KMS-11 (cell line): ENCODE measurements around the gene PCDHB3.
"Not testable (repeated sequence)": the region's sequence is repeated elsewhere in the genome, so short reads cannot be mapped to it uniquely, and the experiment has no call there.

ENCODE experiments used
- H2AFZ ChIP-seq: fragments of 200-600 bp; sonication (generic); 2 replicates; pipeline ENCODE4 v1.6.1; 2016; ENCODE audit warnings: antibody characterized with exemption, mixed run types, low read depth
- H3K27ac ChIP-seq: fragments of 200-600 bp; sonication (generic); 2 replicates; pipeline ENCODE4 v1.6.1; 2016; ENCODE audit warnings: mild to moderate bottlenecking, mixed run types
- H3K27me3 ChIP-seq: fragments of 200-600 bp; sonication (generic); 2 replicates; pipeline ENCODE4 v1.6.1; 2017; ENCODE audit warnings: mild to moderate bottlenecking, low read depth, mixed run types, moderate library complexity; ENCODE audit not compliant: insufficient read depth
- H3K36me3 ChIP-seq: fragments of 200-600 bp; sonication (generic); 2 replicates; pipeline ENCODE4 v1.6.1; 2017; ENCODE audit warnings: mild to moderate bottlenecking, mixed run types; ENCODE audit not compliant: insufficient read depth
- H3K4me1 ChIP-seq: fragments of 200-600 bp; sonication (generic); 2 replicates; pipeline ENCODE4 v1.6.1; 2016; ENCODE audit warnings: mild to moderate bottlenecking, low read depth, mixed run types; ENCODE audit not compliant: poor library complexity, severe bottlenecking
- H3K4me2 ChIP-seq: fragments of 200-600 bp; sonication (generic); 2 replicates; pipeline ENCODE4 v1.7.0; 2016; ENCODE audit warnings: mild to moderate bottlenecking, mixed run types
- H3K4me3 ChIP-seq: fragments of 200-600 bp; sonication (generic); IDR thresholded peaks from 2 replicates; pipeline ENCODE4 v1.6.1; 2017; ENCODE audit warnings: low read depth, low read length, mixed read lengths; ENCODE audit not compliant: insufficient read depth
- H3K79me2 ChIP-seq: fragments of 200-600 bp; sonication (generic); 2 replicates; pipeline ENCODE4 v1.6.1; 2016; ENCODE audit warnings: low read depth, mixed run types; ENCODE audit not compliant: insufficient read depth
- H3K9ac ChIP-seq: fragments of 200-600 bp; sonication (generic); 2 replicates; pipeline ENCODE4 v1.6.1; 2016; ENCODE audit warnings: mild to moderate bottlenecking, mixed run types
- H4K20me1 ChIP-seq: fragments of 200-600 bp; sonication (generic); 2 replicates; pipeline ENCODE4 v1.6.1; 2016; ENCODE audit warnings: mild to moderate bottlenecking, mixed run types; ENCODE audit not compliant: insufficient read depth
- TF ChIP-seq, protein P1 (sequence below): fragments of 200-600 bp; sonication (generic); conservative IDR thresholded peaks from 2 replicates; pipeline ENCODE4 v1.6.1; 2017; ENCODE audit warnings: low read depth, mild to moderate bottlenecking, antibody characterized with exemption, low read length, moderate library complexity, mixed read lengths

Gene PCDHB3

DNA sequence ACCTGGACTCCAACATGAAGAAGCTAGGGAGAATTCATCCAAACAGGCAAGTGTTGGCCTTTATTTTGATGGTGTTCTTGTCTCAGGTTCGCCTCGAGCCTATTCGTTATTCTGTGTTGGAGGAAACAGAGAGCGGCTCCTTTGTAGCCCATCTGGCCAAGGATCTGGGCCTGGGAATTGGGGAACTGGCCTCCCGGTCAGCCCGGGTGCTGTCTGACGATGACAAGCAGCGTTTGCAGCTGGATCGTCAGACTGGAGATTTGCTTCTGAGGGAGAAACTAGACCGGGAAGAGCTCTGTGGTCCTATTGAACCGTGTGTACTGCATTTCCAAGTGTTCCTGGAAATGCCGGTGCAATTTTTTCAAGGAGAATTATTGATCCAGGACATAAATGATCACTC, 21.7 kb downstream of the PCDHB3 start:
- Histone ChIP-seq H3K27ac (no peak overlapping the region), H3K4me2 (no peak overlapping the region), H3K9ac (no peak overlapping the region), H2AFZ (no peak overlapping the region), H3K79me2 (no peaks in the 10 kb centered on the region), H3K36me3 (no peaks in the 10 kb centered on the region), H4K20me1 (no peaks in the 10 kb centered on the region), H3K27me3 (no peaks in the 10 kb centered on the region), H3K4me1 (no peaks in the 10 kb centered on the region), H3K4me3 (no peak overlapping the region)
- TF ChIP-seq, protein P1, sequence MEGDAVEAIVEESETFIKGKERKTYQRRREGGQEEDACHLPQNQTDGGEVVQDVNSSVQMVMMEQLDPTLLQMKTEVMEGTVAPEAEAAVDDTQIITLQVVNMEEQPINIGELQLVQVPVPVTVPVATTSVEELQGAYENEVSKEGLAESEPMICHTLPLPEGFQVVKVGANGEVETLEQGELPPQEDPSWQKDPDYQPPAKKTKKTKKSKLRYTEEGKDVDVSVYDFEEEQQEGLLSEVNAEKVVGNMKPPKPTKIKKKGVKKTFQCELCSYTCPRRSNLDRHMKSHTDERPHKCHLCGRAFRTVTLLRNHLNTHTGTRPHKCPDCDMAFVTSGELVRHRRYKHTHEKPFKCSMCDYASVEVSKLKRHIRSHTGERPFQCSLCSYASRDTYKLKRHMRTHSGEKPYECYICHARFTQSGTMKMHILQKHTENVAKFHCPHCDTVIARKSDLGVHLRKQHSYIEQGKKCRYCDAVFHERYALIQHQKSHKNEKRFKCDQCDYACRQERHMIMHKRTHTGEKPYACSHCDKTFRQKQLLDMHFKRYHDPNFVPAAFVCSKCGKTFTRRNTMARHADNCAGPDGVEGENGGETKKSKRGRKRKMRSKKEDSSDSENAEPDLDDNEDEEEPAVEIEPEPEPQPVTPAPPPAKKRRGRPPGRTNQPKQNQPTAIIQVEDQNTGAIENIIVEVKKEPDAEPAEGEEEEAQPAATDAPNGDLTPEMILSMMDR = no peak

DNA sequence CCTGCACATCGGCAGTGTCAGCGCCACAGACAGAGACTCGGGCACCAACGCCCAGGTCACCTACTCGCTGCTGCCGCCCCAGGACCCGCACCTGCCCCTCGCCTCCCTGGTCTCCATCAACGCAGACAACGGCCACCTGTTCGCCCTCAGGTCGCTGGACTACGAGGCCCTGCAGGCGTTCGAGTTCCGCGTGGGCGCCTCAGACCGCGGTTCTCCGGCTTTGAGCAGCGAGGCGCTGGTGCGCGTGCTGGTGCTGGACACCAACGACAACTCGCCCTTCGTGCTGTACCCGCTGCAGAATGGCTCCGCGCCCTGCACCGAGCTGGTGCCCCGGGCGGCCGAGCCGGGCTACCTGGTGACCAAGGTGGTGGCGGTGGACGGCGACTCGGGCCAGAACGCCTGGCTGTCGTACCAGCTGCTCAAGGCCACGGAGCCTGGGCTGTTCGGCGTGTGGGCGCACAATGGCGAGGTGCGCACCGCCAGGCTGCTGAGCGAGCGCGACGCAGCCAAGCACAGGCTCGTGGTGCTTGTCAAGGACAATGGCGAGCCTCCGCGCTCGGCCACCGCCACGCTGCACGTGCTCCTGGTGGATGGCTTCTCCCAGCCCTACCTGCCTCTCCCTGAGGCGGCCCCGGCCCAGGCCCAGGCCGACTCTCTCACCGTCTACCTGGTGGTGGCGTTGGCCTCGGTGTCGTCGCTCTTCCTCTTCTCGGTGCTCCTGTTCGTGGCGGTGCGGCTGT, 23.3 kb downstream of the PCDHB3 start:
- H3K4me3 ChIP-seq, H4K20me1 ChIP-seq, H3K27ac ChIP-seq, H2AFZ ChIP-seq, H3K79me2 ChIP-seq, H3K9ac ChIP-seq, H3K4me2 ChIP-seq, H3K36me3 ChIP-seq, H3K27me3 ChIP-seq, H3K4me1 ChIP-seq: not testable (repeated sequence)

DNA sequence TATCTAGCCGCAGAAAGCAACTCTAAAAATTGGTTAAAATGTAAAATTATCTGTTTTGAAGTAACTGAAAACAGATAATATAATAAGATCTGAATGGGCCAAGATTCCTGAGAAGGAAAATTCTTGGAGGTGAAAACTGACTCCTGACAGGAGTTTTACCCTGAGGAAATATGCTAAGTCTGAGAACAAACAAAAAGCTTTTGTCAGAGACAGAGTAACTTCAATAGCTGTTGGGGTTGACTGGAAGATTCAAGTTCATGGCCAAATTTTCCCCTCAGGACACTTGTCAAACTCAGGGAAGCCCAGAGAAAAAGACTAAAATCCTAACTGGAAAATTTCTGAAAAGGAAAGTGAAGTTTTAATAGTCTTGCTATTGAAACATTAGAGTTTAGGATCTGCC, 27.0 kb downstream of the PCDHB3 start:
- H3K9ac ChIP-seq = no peak overlapping the region
- no peak overlapping the region for H2AFZ ChIP-seq
- TF ChIP-seq, protein P1 = no peak
- H3K4me1 ChIP-seq = no peaks in the 10 kb centered on the region
- no peaks in the 10 kb centered on the region for H4K20me1 ChIP-seq
- no peak overlapping the region for H3K27ac ChIP-seq
- H3K36me3 ChIP-seq = no peaks in the 10 kb centered on the region
- H3K79me2 ChIP-seq = no peaks in the 10 kb centered on the region
- no peak overlapping the region for H3K4me3 ChIP-seq
- no peak overlapping the region for H3K4me2 ChIP-seq
- no peaks in the 10 kb centered on the region for H3K27me3 ChIP-seq

DNA sequence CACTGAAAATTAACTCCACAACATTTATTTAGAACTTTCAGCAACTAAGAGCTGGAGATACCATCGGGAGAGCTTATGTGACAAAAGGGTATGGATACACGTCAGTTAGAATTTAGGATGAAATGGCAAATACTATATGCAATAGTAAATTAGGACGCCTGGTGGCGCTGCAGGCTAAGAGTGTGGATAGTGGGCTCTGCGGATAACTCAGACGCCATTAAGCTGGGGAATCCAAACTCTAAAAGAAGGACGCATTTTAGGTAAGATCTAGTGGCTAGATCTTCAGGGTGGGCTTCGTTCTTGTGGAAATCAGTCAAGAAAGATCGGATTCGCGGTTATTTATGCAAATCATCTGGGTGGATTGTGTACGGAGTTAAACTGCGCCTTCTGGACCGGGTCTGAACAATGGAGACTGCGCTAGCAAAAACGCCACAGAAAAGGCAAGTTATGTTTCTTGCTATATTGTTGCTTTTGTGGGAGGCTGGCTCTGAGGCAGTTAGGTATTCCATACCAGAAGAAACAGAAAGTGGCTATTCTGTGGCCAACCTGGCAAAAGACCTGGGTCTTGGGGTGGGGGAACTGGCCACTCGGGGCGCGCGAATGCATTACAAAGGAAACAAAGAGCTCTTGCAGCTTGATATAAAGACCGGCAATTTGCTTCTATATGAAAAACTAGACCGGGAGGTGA, 34.9 kb downstream of the PCDHB3 start, which contains the start of gene PCDHB5:
Gene PCDHB5, plus strand, starts transcription at position 177 of the 688 bp plus-strand sequence. Its CDS starts 229 bp downstream, at position 406.
- Histone ChIP-seq H3K79me2 (no peaks in the 10 kb centered on the region), H3K36me3 (no peaks in the 10 kb centered on the region), H3K27ac (no peak within 1 kb of the TSS), H3K9ac (no peak within 1 kb of the TSS), H3K27me3 (no peaks in the 10 kb centered on the region), H3K4me3 (no peak within 1 kb of the TSS), H3K4me1 (no peaks in the 10 kb centered on the region), H2AFZ (no peak within 1 kb of the TSS), H3K4me2 (no peak within 1 kb of the TSS), H4K20me1 (no peaks in the 10 kb centered on the region)
- TF ChIP-seq, protein P1 = no peak; the same call in 1 of the 2 replicates
